UCSD-AML1 (cell line): ENCODE measurements around the gene SATB1.
"Not testable (repeated sequence)": the region's sequence is repeated elsewhere in the genome, so short reads cannot be mapped to it uniquely, and the experiment has no call there.

ENCODE experiments used
- DNase-seq: peaks from one replicate; lab custom pipeline; 2025; ENCODE audit not compliant: unreplicated experiment; lab: John Stamatoyannopoulos, UW

Gene SATB1

GRCh38 chr3:18424729-18425640 is at the start of gene SATB1:
Gene SATB1, minus strand, starts transcription at chr3:18425339. Its CDS starts 4,372 bp downstream, at chr3:18420967.
- DNase-seq: peak; percentile 77

DNA sequence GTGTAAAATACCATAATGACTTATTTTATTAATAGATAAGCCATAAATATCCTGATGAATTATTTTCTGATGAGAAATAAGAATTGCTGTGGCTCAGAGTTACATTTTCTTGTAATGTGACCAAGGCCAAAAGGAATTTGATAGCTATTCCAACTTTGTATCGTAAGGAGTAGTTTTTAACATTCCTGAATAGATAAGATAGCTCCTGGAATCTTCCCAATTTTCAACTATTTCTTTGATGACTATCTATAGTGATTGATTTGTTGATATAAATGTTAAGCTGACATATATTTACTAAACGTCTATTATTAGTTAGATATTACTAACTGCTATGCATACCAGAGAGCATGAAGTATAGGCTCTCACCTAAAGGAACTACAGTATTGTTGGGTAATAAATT is 49.1 kb upstream of the SATB1 start:
- DNase-seq: no peak

DNA sequence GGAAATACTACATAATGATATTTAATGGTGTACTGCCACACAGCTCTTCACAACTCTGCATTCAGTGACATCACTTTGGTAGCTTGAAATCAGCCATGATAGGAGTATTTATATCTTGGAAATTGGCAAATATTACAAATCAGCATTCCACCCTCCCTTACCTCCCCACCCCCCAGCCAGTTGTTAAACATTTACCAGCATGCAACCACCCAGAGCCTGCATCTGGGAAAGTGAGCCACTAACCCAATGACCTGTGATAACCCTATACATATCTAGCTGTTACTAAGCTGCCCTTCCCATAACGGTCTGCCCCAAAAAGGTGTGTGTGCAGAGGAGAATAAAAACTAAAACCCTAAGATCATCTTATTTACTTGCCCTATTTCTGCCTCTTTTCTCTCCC is 44.6 kb upstream of the SATB1 start:
- no peak for DNase-seq

- no peak for DNase-seq
These were observed 41.0 kb upstream of the SATB1 start for GRCh38 chr3:18466136-18466535.

DNA sequence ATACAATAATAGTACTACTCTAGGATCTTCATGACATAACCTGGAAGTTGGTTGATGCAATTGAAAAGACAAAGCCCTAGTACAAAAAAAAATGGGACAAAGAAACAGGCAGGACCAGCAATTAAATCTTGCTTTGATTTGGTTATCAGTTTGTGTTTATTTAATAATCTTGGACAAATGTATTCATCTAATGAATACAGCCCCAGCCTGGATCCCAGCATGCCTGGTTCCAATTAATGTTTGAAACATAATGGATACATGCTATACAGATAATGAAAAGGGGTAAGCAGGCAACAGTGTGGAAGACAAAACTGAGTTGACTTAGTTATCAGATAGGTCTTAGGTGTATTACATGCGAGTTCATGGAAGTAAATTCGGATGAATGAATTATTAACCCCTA is 29.6 kb upstream of the SATB1 start:
- DNase-seq: no peak

DNA sequence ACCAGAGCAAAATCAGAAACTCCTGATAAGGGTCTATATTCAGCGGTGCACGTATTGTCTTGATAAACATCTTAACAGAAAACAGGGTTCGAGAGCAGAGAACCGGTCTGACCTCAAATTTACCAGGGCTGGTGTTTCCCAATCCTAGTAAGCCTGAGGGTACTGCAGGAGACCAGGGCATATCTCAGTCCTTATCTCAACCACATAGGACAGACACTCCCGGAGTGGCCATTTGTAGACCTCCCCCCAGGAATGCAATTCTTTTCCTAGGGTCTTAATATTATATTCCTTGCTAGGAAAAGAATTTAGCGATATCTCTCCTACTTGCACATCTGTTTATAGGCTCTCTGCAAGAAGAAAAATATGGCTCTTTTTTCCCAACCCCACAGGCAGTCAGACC is 24.5 kb upstream of the SATB1 start:
- not testable (repeated sequence) for DNase-seq

- DNase-seq: no peak
These were observed 22.6 kb upstream of the SATB1 start for GRCh38 chr3:18447720-18448119.

- DNase-seq: no peak
These were observed 21.1 kb upstream of the SATB1 start for GRCh38 chr3:18446149-18446825.

- DNase-seq: peak; percentile 49
These were observed 20.4 kb upstream of the SATB1 start for GRCh38 chr3:18445401-18446148.

DNA sequence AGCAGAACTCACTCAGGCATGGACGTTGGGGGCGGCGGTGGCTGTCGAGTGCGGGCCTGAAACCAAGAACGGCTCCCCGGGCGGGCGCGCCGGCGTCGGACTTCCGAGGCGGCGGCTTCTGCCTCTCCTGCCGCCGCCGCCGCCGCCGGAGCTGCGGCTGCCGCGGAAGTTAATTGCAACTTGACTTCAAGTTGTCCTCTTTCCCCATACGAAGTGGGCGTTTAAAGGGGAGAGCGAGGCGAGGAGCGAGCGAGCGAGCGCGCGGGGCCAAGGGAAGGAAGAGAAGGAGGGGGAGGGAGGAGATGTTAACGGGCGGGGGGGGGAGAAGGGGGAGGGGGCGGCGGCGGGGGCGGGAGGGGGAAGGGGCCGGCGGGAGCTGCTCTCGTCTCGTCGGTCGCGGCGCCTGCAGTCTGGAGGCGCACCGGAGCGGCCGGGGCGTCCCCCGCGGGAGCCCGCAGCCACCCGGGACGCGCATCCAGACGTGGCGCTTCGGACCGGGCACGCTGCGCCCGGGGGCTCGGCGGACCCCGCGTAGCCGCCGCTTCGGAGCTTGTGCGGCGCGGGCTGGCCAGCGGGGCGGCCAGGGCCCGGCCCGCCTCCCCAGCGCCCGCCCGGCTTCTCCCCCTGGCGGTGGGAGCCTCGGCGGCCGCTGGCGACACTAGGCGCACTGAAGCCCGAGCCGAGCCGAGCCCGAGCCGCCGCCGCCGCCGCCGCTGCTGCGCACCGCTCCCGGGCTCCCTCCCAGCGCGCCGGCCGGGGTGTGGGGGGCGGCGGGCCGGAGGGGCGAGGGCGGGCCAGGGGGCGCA is 19.7 kb upstream of the SATB1 start:
- peak; percentile 79 for DNase-seq

GRCh38 chr3:18443665-18444594 is 18.8 kb upstream of the SATB1 start:
- peak; percentile 47 for DNase-seq

DNA sequence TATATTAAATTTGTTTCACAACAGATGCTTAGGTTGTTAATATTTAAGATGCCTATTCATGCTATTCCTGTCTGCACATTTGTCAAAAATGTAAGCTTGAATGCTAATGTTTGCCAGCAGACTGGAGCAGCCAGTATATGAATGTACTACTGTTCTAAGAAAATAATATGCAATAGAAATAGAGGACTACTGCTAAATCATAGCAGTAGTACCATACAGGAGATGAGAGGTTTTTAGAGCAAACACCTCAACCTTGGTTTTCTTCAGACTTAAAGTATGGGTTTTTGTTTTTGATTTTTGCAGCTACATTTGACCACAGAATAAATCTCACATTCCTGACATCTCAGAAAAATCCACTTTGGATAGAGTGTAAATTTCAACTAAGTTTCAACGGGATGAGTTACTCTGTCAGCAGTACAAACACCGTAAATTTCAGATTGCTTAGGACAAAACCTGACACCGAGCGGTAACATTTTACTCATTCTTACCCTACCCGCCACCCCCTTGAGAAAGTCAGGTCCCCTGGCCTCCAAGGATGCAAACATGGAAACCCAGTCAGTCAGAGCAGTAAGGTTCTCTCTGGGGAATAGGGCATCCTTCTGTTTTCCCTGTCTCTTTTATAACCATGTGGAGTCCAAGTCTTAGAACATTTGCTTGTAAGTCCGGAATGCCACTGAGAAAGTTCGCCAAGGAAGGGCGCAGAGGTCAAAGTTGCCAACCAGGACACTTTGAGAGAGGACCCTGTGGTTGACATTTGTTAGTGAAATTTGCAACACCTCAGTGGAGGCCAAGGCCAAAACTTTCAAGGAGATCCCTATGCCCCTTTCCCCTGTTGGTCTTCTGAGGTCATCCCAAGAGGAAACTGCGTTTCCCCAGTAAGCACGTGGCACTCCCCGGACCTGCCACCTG is 17.9 kb upstream of the SATB1 start:
- DNase-seq: no peak

GRCh38 chr3:18441551-18441950 is 16.4 kb upstream of the SATB1 start:
- DNase-seq: no peak

DNA sequence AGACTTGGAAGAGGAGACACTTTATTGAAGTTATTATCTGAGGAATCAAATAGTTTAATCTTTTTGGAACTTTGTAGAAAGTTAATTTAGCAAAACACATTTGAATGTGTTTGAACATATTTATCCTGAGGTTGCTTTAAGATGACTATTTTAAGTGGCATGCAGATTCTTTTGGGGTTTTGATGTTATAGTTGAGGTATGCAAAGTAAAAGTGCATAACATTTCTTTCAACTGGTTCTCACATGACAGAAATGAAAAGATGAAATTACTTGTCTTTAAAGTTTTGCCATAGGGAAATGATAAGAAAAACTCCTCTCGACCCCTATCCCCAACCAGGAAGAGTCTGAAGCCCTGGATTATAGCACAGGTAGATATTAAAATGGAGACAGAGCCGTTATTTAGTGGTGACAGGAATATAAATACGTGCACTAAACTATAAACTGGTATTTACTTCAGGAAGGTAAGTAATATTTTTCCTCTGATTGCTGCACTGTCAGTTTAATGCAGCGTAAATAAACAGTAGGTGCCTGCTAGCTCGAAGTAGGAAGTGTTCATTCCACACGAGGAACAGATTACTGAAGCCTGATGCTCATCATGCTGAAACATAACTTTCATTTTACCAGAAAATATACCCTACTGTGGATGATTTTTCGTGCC is 15.1 kb upstream of the SATB1 start:
- no peak for DNase-seq

DNA sequence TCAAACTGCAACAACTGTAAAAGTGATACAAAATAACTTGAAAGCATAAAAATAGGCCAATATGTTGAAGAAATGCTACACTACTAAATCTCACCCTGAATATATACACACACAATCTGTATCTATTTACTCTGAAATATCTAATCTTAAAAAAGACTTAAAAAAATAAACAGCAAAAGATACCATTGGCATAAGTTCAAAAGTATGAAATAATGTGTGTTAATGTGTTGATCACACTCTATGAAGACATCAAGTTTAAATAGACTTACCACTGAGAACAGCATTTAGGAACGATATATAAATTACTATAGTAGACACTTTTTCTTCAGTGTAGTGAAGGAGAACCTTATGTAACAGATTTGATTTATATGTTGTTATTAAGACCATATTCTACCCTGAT is 14.1 kb upstream of the SATB1 start:
- DNase-seq: no peak

DNA sequence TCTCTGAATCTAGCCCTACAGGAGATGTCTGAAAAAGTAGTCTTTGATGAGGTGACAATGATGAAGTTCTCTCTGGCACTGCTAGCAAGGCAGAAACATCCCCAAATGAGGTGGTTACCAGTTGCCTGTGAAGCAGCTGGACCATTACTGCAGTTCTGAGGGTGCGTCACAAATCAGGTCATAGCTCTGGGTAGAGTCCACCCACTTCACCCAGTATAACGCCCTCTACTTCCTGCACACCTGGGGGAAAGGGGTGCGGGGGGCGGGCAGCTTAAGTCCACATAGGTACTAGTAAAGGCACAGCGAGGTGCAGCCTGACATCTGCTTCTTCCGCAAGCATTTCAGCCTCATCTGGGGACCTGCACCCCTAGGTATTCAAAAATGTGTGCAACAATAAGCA is 13.4 kb upstream of the SATB1 start:
- peak; percentile 10 for DNase-seq

DNA sequence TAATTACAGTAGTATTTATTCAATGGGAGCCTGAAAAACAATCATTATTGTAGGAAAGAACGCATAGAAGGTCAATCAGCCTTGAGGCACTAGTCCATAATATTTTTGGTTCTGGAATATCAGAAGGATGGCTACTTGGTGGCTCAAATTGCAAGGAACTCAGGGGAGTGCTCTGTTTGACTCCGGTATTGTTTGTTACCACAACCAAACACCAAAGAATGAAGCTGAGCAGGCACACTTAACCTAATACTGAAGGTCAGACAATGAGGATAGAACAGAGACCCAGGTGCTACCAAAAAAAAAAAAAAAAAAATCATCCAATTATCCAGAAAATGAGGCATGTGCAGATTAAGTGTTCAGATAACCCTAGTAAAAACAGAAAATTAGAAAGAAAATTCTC is 11.1 kb upstream of the SATB1 start:
- DNase-seq: no peak

DNA sequence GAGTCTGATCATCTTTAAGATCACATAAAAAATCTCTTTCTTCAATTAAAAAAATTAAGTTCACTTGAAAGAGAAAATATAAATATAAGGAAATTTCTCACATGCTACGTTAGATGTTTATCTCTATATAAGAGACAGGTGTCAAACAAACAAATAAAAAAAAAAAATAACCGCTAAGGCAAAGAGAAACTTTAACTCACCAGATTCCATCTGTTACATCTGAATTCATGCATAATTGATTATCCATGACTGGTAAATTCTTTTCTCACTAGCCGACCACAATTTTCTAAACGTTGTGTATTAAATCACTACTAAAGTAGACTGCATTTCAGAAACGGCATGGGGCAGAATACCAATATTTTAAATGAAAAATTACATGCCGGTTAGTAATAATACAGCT is 9.6 kb upstream of the SATB1 start:
- no peak for DNase-seq
